ENCODE data around the gene RPP40. TPM values are rescaled to one million over a fixed set of nuclear protein-coding genes. Genes with fewer than 3 reads are reported as not detected.
"Not testable (repeated sequence)": the region's sequence is repeated elsewhere in the genome, so short reads cannot be mapped to it uniquely, and the experiment has no call there.

Gene RPP40
- total RNA-seq, 1 donor from 2014 or later, result not detected

DNA sequence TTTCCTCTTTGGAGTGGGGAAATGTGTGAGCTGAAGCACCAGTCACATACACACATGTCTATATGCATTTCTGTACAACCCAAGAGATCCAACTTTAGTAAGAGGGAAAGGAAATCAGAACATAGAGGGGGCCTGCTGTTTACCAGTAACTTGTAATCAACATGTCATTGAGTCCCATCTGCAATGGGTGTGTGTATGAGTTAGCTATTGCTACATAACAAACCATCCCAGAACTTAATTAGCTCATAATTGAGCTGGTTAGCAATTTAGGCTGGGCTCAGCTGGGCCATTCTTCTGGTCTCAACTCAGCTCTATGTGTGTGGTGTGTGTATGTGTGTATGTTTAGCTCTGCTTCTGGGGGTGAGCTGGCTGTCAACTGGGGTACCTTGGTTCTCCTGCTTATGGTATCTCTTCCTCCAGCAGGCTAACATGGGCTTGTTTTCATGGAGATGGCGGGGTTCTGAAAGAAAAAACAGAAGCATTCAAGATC is 10.3 kb upstream of the RPP40 start:
- no peaks in the 10 kb centered on the region for H3K27me3 ChIP-seq
- no peak for TF ChIP-seq CTCF (IDR thresholded peaks at IDR 0.05)
- intact Hi-C loops (cut with DNase I), result no loop called here
- no peaks in the 10 kb centered on the region for H3K36me3 ChIP-seq
- DNase-seq (ENCODE audit: low spot score in 2 of 2), result no peak
- H3K27ac ChIP-seq, result no peak overlapping the region
- H3K4me3 ChIP-seq, result no peak overlapping the region
- no peaks in the 10 kb centered on the region for H3K4me1 ChIP-seq
- no peaks in the 10 kb centered on the region for H3K9me3 ChIP-seq

DNA sequence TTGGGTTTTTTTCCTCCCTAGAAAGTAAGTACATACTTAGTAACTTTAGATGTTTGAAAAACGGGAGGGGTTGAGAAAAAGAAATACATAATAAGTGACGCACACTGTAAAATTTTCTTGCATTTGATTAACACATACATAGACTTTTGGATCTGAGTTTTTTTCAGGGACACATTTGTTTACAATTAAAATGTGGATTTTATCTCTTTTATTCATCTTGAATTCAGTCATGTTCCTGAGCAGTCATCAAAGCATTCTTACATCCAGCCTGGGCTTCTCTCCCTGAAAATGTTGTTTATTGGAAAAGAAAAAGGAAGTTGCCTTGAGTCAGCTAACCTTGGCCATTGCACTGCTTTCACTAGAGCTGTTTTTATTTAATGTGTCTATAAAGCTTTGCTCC is 8.7 kb upstream of the RPP40 start:
- H3K4me3 ChIP-seq, result no peak overlapping the region
- no peak for TF ChIP-seq CTCF (IDR thresholded peaks at IDR 0.05)
- intact Hi-C loops (cut with DNase I), result no loop called here
- no peak overlapping the region for H3K27ac ChIP-seq
- no peak for DNase-seq (ENCODE audit: low spot score in 2 of 2)
- no peaks in the 10 kb centered on the region for H3K36me3 ChIP-seq
- H3K4me1 ChIP-seq, result no peaks in the 10 kb centered on the region
- no peaks in the 10 kb centered on the region for H3K9me3 ChIP-seq
- no peaks in the 10 kb centered on the region for H3K27me3 ChIP-seq

GRCh38 chr6:5011346-5011745 is 7.5 kb upstream of the RPP40 start:
- DNase-seq (ENCODE audit: low spot score in 2 of 2), result no peak
- intact Hi-C loops (cut with DNase I), result no loop called here
- TF ChIP-seq CTCF (IDR thresholded peaks at IDR 0.05), result no peak
- no peaks in the 10 kb centered on the region for H3K36me3 ChIP-seq
- no peak overlapping the region for H3K4me3 ChIP-seq
- no peaks in the 10 kb centered on the region for H3K4me1 ChIP-seq
- H3K27me3 ChIP-seq, result no peaks in the 10 kb centered on the region
- no peak overlapping the region for H3K27ac ChIP-seq
- H3K9me3 ChIP-seq, result no peaks in the 10 kb centered on the region

DNA sequence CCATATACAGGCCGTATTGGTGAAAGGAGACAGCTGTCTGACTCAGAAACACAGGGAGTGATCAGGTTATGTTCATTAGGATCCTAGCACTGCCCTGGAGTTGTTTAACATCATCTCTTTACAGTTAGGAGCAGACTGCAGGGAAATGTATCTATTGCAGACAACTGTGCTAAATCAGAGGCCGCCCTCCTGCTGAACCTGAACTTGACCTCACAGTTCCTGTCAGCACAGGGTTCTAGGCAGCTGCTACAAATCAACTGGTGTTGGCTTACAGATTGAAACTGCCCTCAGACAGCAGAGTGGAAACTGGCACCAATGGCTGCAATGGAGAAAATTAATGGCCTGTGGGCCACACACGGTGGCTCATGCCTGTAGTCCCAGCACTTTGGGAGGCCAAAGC is 3.7 kb upstream of the RPP40 start:
- intact Hi-C loops (cut with DNase I), result loop anchor here (10.0 kb wide), 4 partner anchors 207 to 693 kb away; no protein-coding TSS in a partner anchor
- no peaks in the 10 kb centered on the region for H3K4me1 ChIP-seq
- DNase-seq (ENCODE audit: low spot score in 2 of 2), result no peak
- H3K9me3 ChIP-seq, result no peaks in the 10 kb centered on the region
- TF ChIP-seq CTCF (IDR thresholded peaks at IDR 0.05), result no peak
- no peak overlapping the region for H3K27ac ChIP-seq
- H3K36me3 ChIP-seq, result no peaks in the 10 kb centered on the region
- no peak overlapping the region for H3K4me3 ChIP-seq
- H3K27me3 ChIP-seq, result no peaks in the 10 kb centered on the region

DNA sequence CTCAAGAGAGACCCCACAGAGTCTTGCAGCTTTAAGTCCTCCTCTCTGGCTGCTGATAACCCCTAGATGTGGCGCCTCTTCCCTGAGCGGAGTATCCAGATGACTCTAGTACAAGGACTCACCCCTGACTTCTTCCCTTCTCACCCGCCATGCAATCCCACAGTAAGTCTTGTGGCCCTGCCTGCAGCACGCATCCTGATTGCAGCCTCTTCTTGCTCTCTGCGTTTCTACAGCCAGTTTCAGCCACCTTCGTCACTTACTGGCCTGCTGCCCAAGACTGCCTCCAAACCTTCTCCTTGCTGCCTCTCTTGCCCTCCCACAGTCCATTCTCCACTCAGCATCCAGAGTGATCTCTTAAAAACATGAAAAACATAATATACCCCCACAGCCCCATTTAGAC is 2.4 kb upstream of the RPP40 start:
- intact Hi-C loops (cut with DNase I), result loop anchor here (10.0 kb wide), 4 partner anchors 209 to 691 kb away; no protein-coding TSS in a partner anchor
- Histone ChIP-seq H3K4me3 (no peak overlapping the region), H3K4me1 (no peaks in the 10 kb centered on the region), H3K9me3 (no peaks in the 10 kb centered on the region), H3K36me3 (no peaks in the 10 kb centered on the region), H3K27ac (no peak overlapping the region), H3K27me3 (no peaks in the 10 kb centered on the region)
- DNase-seq (ENCODE audit: low spot score in 2 of 2), result no peak
- no peak for TF ChIP-seq CTCF (IDR thresholded peaks at IDR 0.05)

DNA sequence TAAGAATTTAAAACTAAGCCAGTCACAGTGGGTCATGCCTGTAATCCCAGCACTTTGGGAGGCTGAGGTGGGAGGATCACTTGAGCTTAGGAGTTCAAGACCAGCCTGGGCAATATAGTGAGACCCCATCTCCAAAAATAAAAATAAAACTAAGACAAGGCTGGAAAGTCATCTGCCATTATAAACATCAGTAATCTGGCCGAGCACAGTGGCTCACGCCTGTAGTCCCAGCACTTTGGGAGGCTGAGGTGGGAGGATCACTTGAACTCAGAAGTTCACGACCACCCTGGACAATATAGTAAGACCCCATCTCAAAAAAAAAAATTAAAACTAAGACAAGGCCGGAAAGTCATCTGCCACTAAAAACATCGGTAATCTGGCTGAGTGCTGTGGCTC is 1.2 kb upstream of the RPP40 start:
- intact Hi-C loops (cut with DNase I), result loop anchor here (2.0 to 10.0 kb wide), 5 partner anchors 20 to 690 kb away; no protein-coding TSS in a partner anchor
- H3K27me3 ChIP-seq; H3K36me3 ChIP-seq; H3K4me1 ChIP-seq; DNase-seq (ENCODE audit: low spot score in 2 of 2); H3K27ac ChIP-seq; H3K9me3 ChIP-seq: not testable (repeated sequence)
- H3K4me3 ChIP-seq, result peak overlapping the region in 1 of 2 donors; percentile 71
